Activated CD4-positive, alpha-beta T cell treated with anti-CD3 and anti-CD28 coated beads, Interleukin-2, amount 50 U/mL, for 16 hours (primary cell): ENCODE results near the gene HAO2.

ENCODE experiments used
- DNase-seq: peaks from one replicate; pipeline ENCODE4 v3.0.0-alpha.2; 2020

HAO2 gene

GRCh38 chr1:119442756-119443155 is 74.2 kb downstream of the HAO2 start:
- DNase-seq, result no peak
